Stimulated activated CD4-positive, alpha-beta T cell treated with anti-CD3 and anti-CD28 coated beads, Interleukin-12 subunit alpha, Interleukin-12 subunit beta, amount 100 ng/mL, for 24 hours (primary cell): ENCODE measurements around the gene LIN7B.

ENCODE experiments used
- DNase-seq, 2 experiments: peaks; one replicate each; pipeline ENCODE4 v3.0.0-alpha.2; 2020; ENCODE audit warnings: low read depth in 2 of 2

Gene LIN7B

DNA sequence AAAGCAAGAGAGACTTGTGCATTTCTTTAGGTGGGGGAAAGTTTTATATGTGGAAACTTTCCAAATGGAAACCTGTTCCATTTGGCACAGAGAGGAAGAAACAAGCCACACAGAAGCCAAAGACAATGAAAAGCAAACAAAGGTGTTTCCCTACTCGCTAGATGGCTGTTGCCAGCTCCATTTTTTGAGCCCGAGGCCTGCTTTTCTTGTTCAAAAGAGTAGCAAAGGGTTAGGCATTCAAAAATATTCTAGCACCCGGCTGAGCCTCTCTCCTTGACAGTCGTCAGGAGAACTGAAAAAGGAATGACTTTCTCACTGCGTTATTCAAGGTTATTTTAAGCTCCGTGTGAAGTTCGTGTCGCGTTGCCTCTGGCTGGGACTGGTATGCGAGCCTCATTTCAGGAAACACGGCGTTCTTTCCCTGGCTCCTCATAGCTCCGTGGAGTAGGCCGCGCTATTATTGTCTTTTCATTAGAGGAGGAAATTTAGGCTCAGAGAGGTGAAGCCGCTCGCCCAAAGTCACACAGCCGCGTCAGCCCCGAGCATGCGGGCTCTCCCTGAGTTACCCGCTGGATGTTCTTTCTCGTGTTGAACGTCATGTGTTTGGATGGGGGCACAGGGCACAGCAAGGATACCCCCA, 51.1 kb downstream of the LIN7B start:
- no peak for DNase-seq

DNA sequence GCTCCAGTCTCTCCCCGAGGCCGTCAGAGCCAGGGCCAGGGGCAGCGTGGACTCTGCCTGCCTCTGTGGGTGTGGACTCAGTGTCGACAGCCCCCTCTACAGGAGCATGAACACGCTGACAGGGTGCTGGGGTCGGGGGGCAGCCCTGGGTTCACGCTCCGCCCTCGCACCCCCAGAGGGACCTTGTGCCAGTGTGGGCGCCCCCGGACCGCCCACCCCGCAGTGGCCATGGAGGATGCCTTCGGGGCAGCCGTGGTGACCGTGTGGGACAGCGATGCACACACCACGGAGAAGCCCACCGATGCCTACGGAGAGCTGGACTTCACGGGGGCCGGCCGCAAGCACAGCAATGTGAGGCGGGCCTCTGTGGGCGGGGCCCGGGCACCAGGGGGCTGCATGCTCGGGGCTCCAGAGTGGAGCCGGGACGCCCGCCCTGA, 51.7 kb downstream of the LIN7B start:
- DNase-seq, result no peak

DNA sequence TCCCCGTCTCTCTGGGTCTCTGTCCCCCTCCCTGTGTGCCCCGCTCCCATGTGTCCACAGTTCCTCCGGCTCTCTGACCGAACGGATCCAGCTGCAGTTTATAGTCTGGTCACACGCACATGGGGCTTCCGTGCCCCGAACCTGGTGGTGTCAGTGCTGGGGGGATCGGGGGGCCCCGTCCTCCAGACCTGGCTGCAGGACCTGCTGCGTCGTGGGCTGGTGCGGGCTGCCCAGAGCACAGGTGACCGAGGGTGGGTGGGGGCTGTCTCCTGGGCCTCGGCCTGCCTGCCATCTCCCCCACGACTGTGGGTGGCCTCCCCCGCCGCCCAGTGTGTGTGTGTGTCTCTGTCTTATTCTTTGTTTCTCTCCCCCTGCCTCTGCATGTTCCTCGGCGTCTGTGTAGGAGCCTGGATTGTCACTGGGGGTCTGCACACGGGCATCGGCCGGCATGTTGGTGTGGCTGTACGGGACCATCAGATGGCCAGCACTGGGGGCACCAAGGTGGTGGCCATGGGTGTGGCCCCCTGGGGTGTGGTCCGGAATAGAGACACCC, 53.8 kb downstream of the LIN7B start:
- DNase-seq, result no peak
